A549 (cell line): ENCODE measurements around the gene GMDS. TPM values are rescaled to one million over a fixed set of nuclear protein-coding genes. Genes with fewer than 3 reads are reported as not detected.

Experiments used
- ATAC-seq, 2 experiments: fragments of 200-7000 bp in 1 of 2; fragments of >200 bp in 1 of 2; cut with Nextera tagmentation in 1 of 2; cut with Tn5 transposase in 1 of 2; 3 replicates each; pipeline versions ENCODE4 v1.8.0 to v1.9.1; 2018 to 2020; ENCODE audit warnings: mild to moderate bottlenecking in 1 of 2, moderate library complexity in 1 of 2
- CTCF ChIA-PET: fragments of 300-600 bp; sonication (Branson Sonifier 250); formaldehyde crosslinking; extraction: SDS; loops from one replicate; lab custom pipeline; 2021; ENCODE audit warnings: antibody characterized with exemption, inconsistent platforms; lab: Yijun Ruan, JAX
- POLR2A ChIA-PET: fragments of 350-600 bp; formaldehyde crosslinking; extraction: SDS; loops from one replicate; lab custom pipeline; 2021; ENCODE audit warnings: antibody characterized with exemption, inconsistent platforms; lab: Yijun Ruan, JAX
- DNase-seq, 2 experiments: peaks; one replicate each; pipeline versions ENCODE4 v3.0.0 to v3.0.0-alpha.2; 2011 to 2016; ENCODE audit warnings: low read depth in 1 of 2, low spot score in 1 of 2
- FAIRE-seq: peaks from 2 replicates; lab custom pipeline; 2011; peaks lifted over from hg19 to GRCh38; lab: Jason Lieb, UNC
- H3K27ac ChIP-seq, 2 experiments: fragments of >200 bp; sonication (Bioruptor Twin); formaldehyde crosslinking; 3 replicates each; pipeline ENCODE4 v1.5.1; 2016 to 2017
- H3K4me1 ChIP-seq: fragments of >200 bp; sonication (Bioruptor Twin); formaldehyde crosslinking; 3 replicates; pipeline ENCODE4 v1.6.1; 2016
- H3K4me2 ChIP-seq: fragments of >200 bp; sonication (Bioruptor Twin); formaldehyde crosslinking; 3 replicates; pipeline ENCODE4 v1.6.1; 2016
- H3K4me3 ChIP-seq: fragments of >200 bp; sonication (Bioruptor Twin); formaldehyde crosslinking; 3 replicates; pipeline ENCODE4 v1.5.1; 2016
- H3K9me3 ChIP-seq: fragments of >200 bp; sonication (Bioruptor Twin); formaldehyde crosslinking; 3 replicates; pipeline ENCODE4 v1.6.1; 2016
- CBX2 ChIP-seq: fragments of 200-600 bp; sonication (generic); IDR thresholded peaks from 2 replicates; pipeline ENCODE4 v1.6.1; 2016; ENCODE audit warnings: low read depth, mild to moderate bottlenecking, borderline replicate concordance
- CEBPB ChIP-seq, 2 experiments: fragments of >200 bp in 1 of 2; sonication (Bioruptor Twin) in 1 of 2; formaldehyde crosslinking in 1 of 2; IDR thresholded peaks; 2 replicates each; pipeline ENCODE4 v1.6.1; 2012 to 2016
- EHMT2 ChIP-seq: fragments of 200-600 bp; sonication (generic); IDR thresholded peaks from 2 replicates; pipeline ENCODE4 v1.6.1; 2016; ENCODE audit warnings: antibody characterized with exemption, low read depth, mild to moderate bottlenecking, moderate library complexity
- EP300 ChIP-seq, 2 experiments: fragments of >200 bp; sonication (Bioruptor Twin); formaldehyde crosslinking; IDR thresholded peaks; 2 replicates in 1 of 2; 3 replicates in 1 of 2; pipeline ENCODE4 v1.6.1; 2016 to 2017
- ESRRA ChIP-seq: fragments of 150-350 bp; IDR thresholded peaks from 2 replicates; pipeline ENCODE4 v1.6.1; 2014; ENCODE audit warnings: mild to moderate bottlenecking, low read length, borderline replicate concordance
- GATA3 ChIP-seq: IDR thresholded peaks from 2 replicates; pipeline ENCODE4 v1.6.1; 2012; ENCODE audit warnings: borderline replicate concordance
- HOXB5 ChIP-seq: fragments of 250-450 bp; sonication (Bioruptor Pico); IDR thresholded peaks from 2 replicates; pipeline ENCODE4 v1.5.0; 2020; ENCODE audit warnings: mild to moderate bottlenecking, moderate library complexity
- JUNB ChIP-seq: fragments of >200 bp; sonication (Bioruptor Twin); formaldehyde crosslinking; IDR thresholded peaks from 2 replicates; pipeline ENCODE4 v1.6.1; 2016
- KDM1A ChIP-seq: fragments of 200-600 bp; sonication (generic); IDR thresholded peaks from 2 replicates; pipeline ENCODE4 v1.6.1; 2016; ENCODE audit warnings: low read depth, mild to moderate bottlenecking
- MAFK ChIP-seq: fragments of 450-650 bp; IDR thresholded peaks from 2 replicates; pipeline ENCODE4 v1.6.1; 2014; ENCODE audit not compliant: partially characterized antibody
- MAZ ChIP-seq: fragments of 150-350 bp; IDR thresholded peaks from 2 replicates; pipeline ENCODE4 v1.6.1; 2014; ENCODE audit warnings: antibody characterized with exemption, low read depth, low read length, borderline replicate concordance
- MYC ChIP-seq: IDR thresholded peaks from 2 replicates; pipeline ENCODE4 v1.6.1; 2012; ENCODE audit warnings: mild to moderate bottlenecking, inconsistent platforms, low read length, improper control_type of control experiment, borderline replicate concordance
- NPAS2 ChIP-seq: fragments of 250-450 bp; sonication (Bioruptor Pico); IDR thresholded peaks from 2 replicates; pipeline ENCODE4 v1.8.0; 2022; ENCODE audit warnings: mild to moderate bottlenecking, moderate library complexity, borderline replicate concordance
- NR3C1 ChIP-seq: fragments of >200 bp; sonication (Bioruptor Twin); formaldehyde crosslinking; IDR thresholded peaks from 3 replicates; pipeline ENCODE4 v1.6.1; 2017
- POLR2AphosphoS2 ChIP-seq: conservative IDR thresholded peaks from 2 replicates; pipeline ENCODE4 v1.6.1; 2012; ENCODE audit warnings: low read length, improper control_type of control experiment, inconsistent platforms
- RFX5 ChIP-seq: fragments of 450-650 bp; IDR thresholded peaks from 2 replicates; pipeline ENCODE4 v1.7.1; 2014; ENCODE audit warnings: antibody characterized with exemption, mild to moderate bottlenecking, moderate library complexity
- SMC3 ChIP-seq: fragments of >200 bp; sonication (Bioruptor Twin); formaldehyde crosslinking; IDR thresholded peaks from 3 replicates; pipeline ENCODE4 v1.6.1; 2018; ENCODE audit warnings: inconsistent platforms
- TP53 ChIP-seq: fragments of 250-450 bp; sonication (Bioruptor Pico); IDR thresholded peaks from 2 replicates; pipeline ENCODE4 v1.5.0; 2021; ENCODE audit warnings: mild to moderate bottlenecking, moderate library complexity
- ZC3H11A ChIP-seq: fragments of 450-650 bp; IDR thresholded peaks from 2 replicates; pipeline ENCODE4 v1.6.1; 2014; ENCODE audit warnings: antibody characterized with exemption, mild to moderate bottlenecking
- WGBS: methylation state at CpG from one replicate; pipeline ENCODE4 v1.1.6; 2017; ENCODE audit errors: missing lambda C conversion rate; 5-methylcytosine and 5-hydroxymethylcytosine counted together
- polyA plus RNA-seq, 4 experiments: library from polyadenylated mRNA; depleted of rRNA in 3 of 4; stranded (reverse); fragments of >200 nt; fragmentation: RNase III in 1 of 4; extraction: RNeasy Plus Mini Kit Qiagen cat#74134 plus additional on column Dnase treatment in 1 of 4; gene quantifications; 2 replicates in 3 of 4; 3 replicates in 1 of 4; pipeline ENCODE4 v1.2.3, GENCODE V29; 2011 to 2017
- TF ChIP-seq, protein P1 (sequence below): IDR thresholded peaks from 2 replicates; pipeline ENCODE4 v1.6.1; 2012
- TF ChIP-seq, protein P2 (sequence below): IDR thresholded peaks from 2 replicates; pipeline ENCODE4 v1.6.1; 2012; ENCODE audit warnings: low read depth, borderline replicate concordance
- TF ChIP-seq, protein P3 (sequence below): fragments of 450-650 bp; IDR thresholded peaks from 2 replicates; pipeline ENCODE4 v1.6.1; 2014; ENCODE audit warnings: antibody characterized with exemption
- TF ChIP-seq, protein P4 (sequence below): fragments of >200 bp; sonication (Bioruptor Twin); formaldehyde crosslinking; IDR thresholded peaks from 3 replicates; pipeline ENCODE4 v1.5.1; 2016
- TF ChIP-seq, protein P5 (sequence below): IDR thresholded peaks from 2 replicates; pipeline ENCODE4 v1.6.1; 2012

GMDS gene
- polyA plus RNA-seq, 2 of the 4 experiments (the other 2 are of a cell fraction), result 9.9 to 12.4 TPM

DNA sequence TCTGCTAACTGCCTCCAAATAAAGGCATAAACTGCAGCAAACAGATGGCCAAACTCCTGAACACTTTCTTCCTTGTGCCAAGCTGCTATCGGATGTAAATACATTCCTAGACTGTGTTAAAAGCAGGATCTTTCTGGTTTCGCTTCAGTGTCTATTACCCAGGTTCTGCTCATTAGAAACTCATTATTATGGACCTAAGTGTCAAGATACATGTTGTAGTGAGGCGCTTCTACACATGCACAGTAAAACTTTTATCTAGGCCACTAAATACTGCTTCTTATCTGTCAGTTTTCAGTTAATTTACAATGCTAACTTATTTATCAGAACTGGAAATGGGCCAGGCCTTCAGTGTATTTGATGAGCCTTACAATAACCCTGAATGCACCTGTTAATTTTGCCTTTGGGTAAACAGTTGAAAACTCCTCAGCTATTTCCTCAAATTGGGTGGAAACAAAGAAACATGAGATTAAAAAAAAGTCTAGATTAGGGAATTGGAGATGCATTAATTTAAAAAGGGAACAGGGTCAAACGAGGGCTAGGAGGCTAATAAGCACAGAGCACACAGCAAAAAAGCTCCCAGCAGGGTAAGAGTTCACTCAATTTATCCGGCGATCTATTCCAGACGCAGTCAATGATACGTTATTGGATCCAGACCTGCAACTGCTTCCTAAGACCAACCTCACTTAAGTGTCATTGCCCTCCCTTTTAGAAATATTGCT is 395.1 kb downstream of the GMDS start:
- no peak overlapping the region for H3K27ac ChIP-seq
- H3K4me1 ChIP-seq, result no peaks in the 10 kb centered on the region
- TF ChIP-seq, protein P1, sequence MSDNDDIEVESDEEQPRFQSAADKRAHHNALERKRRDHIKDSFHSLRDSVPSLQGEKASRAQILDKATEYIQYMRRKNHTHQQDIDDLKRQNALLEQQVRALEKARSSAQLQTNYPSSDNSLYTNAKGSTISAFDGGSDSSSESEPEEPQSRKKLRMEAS, result no peak
- TF ChIP-seq NPAS2, result no peak
- no peak for TF ChIP-seq JUNB
- TF ChIP-seq HOXB5, result no peak
- TF ChIP-seq EHMT2, result no peak
- TF ChIP-seq, protein P2, sequence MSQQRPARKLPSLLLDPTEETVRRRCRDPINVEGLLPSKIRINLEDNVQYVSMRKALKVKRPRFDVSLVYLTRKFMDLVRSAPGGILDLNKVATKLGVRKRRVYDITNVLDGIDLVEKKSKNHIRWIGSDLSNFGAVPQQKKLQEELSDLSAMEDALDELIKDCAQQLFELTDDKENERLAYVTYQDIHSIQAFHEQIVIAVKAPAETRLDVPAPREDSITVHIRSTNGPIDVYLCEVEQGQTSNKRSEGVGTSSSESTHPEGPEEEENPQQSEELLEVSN, result no peak
- TF ChIP-seq TP53 (CRISPR knock-in tag), result no peak
- no peak for TF ChIP-seq RFX5
- no peak for TF ChIP-seq CBX2
- TF ChIP-seq NR3C1, result no peak
- no peak for TF ChIP-seq KDM1A
- no peak for TF ChIP-seq CEBPB (IDR thresholded peaks at IDR 0.05)
- TF ChIP-seq, protein P3, sequence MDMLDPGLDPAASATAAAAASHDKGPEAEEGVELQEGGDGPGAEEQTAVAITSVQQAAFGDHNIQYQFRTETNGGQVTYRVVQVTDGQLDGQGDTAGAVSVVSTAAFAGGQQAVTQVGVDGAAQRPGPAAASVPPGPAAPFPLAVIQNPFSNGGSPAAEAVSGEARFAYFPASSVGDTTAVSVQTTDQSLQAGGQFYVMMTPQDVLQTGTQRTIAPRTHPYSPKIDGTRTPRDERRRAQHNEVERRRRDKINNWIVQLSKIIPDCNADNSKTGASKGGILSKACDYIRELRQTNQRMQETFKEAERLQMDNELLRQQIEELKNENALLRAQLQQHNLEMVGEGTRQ, result no peak
- TF ChIP-seq, all 56 proteins: peak for 0
- ATAC-seq, result no peak
- ChIA-PET POLR2A (no interaction called here), CTCF (interaction anchor here (0.7 kb wide), 1 partner anchor 20 kb away, joined by 4 read pairs; no protein-coding TSS in a partner anchor)
- DNase-seq, result no peak
- FAIRE-seq, result no peak
- Histone ChIP-seq H3K9me3 (peaks cover 3% of the 10 kb centered on the region; the same call in 1 of the 3 replicates), H3K4me2 (no peak overlapping the region), H3K4me3 (no peak overlapping the region)
- 86% methylated on average over 8 of the region's 8 CpGs for WGBS

DNA sequence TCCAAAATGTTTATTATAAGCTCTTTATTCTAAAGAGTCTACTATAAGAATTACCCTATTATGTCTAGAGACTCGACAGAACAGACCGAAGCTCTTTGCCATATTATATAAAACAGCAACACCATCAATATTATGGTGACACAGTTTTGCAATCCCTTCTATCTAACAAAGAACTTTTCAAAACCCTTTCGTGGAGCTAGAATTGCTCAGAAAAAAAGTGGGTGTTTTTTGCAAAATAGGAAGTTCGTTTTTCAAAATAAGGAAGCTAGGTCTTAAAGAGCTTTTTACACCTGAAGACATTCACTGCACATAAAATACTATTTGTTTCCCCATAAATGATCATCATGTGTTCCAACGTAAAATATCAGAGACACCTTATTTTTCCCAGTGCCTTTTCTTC is 395.7 kb downstream of the GMDS start:
- H3K4me1 ChIP-seq, result no peaks in the 10 kb centered on the region
- H3K9me3 ChIP-seq, result peaks cover 3% of the 10 kb centered on the region; the same call in 1 of the 3 replicates
- no peak overlapping the region for H3K4me2 ChIP-seq
- TF ChIP-seq POLR2AphosphoS2 (no peak), ESRRA (no peak), MAFK (no peak), EP300 (IDR thresholded peaks at IDR 0.05) (no peak), GATA3 (no peak), MYC (no peak), ZC3H11A (no peak), MAZ (no peak), SMC3 (no peak)
- TF ChIP-seq, protein P4, sequence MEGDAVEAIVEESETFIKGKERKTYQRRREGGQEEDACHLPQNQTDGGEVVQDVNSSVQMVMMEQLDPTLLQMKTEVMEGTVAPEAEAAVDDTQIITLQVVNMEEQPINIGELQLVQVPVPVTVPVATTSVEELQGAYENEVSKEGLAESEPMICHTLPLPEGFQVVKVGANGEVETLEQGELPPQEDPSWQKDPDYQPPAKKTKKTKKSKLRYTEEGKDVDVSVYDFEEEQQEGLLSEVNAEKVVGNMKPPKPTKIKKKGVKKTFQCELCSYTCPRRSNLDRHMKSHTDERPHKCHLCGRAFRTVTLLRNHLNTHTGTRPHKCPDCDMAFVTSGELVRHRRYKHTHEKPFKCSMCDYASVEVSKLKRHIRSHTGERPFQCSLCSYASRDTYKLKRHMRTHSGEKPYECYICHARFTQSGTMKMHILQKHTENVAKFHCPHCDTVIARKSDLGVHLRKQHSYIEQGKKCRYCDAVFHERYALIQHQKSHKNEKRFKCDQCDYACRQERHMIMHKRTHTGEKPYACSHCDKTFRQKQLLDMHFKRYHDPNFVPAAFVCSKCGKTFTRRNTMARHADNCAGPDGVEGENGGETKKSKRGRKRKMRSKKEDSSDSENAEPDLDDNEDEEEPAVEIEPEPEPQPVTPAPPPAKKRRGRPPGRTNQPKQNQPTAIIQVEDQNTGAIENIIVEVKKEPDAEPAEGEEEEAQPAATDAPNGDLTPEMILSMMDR, result no peak
- TF ChIP-seq, protein P5, sequence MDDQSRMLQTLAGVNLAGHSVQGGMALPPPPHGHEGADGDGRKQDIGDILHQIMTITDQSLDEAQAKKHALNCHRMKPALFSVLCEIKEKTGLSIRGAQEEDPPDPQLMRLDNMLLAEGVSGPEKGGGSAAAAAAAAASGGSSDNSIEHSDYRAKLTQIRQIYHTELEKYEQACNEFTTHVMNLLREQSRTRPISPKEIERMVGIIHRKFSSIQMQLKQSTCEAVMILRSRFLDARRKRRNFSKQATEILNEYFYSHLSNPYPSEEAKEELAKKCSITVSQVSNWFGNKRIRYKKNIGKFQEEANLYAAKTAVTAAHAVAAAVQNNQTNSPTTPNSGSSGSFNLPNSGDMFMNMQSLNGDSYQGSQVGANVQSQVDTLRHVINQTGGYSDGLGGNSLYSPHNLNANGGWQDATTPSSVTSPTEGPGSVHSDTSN, result no peak
- TF ChIP-seq, protein P3, result no peak
- TF ChIP-seq, all 56 proteins: peak for 0
- CTCF ChIA-PET, result no interaction called here
- no peak for ATAC-seq
- Histone ChIP-seq H3K4me3 (no peak overlapping the region), H3K27ac (no peak overlapping the region)
- POLR2A ChIA-PET, result no interaction called here
- no peak for FAIRE-seq
- 79% methylated on average over 5 of the region's 5 CpGs for WGBS
- no peak for DNase-seq
